NCI-H524 (cell line): ENCODE results near the gene NIPAL3.

Source experiments
- DNase-seq, 2 experiments: peaks; one replicate each; lab custom pipeline; 2025; lab: John Stamatoyannopoulos, UW

NIPAL3 gene

DNA sequence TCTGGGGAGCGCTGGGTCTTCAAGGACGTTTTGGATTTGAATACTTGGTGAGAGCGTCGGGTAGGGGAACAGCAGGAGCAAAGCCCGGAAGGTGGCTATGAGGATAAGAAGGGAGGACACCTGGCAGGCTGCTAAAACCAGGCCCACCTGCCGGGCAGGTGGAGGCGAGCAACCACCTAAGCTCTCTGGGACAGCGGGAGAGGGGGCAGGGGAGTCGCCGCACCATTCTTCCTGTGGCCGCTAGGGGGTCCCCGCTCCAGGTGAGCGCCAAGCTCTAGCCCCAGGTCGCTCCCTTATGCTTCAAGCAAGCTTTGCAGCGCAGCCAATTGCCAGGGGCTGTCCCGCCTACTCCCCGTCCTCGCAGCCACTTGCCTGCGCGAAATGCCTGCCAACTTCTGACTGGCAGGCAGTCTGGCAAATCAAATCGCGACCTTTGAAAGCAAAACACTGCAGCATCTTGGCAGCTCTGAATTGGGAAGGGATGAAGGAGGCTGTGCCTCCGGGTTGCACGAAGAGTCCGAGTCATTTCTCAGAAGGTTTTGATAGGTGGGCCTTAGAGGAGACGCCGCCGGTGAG is at the start of gene NIPAL3:
Gene NIPAL3, plus strand, starts transcription at position 469 of the 576 bp plus-strand sequence. CDS start 3,746 bp downstream, outside the sequence.
- DNase-seq: peak; percentile 95 to 99

DNA sequence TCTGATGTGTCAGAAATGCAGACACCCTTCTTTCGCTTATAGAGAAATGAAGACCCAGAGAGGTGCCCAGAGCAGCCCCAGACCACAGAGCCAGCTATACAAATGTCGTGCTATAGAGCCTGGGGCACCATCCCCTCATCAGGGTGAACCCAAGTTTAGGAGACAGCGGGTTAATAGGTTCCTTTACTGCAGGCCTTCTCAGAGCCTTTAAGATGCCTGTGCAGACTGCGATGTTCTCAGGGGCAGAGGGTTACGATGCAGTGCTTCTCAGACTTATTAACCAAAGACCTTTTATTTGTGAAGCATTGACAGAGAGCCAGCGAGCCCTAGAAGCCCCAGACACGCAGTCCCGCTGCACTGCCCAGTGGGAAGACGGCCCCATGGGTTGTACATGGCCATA is 48.9 kb upstream of the NIPAL3 start:
- DNase-seq: no peak

DNA sequence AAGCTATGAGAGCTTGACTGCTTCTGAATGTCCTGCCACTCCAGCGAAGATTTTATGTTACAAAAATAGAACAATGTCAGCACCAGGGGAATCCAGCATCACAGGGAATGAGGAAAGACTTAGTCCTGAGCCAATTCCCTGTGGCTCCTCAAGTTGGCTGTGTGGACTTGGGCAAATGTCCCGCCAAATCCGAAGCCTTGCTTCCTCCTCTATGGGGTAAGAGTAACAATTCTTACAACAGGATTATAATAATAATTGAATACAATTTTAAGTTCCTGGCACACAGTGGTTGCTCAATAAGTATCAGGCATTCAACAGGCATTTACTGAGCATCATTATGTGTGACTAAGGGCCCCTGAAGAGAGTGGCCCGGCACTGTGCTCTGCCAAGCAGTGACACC is 46.4 kb upstream of the NIPAL3 start:
- no peak for DNase-seq

- peak in 1 of 2 experiments; percentile 13 for DNase-seq
Measured at GRCh38 chr1:24369801-24370200, 45.8 kb upstream of the NIPAL3 start.

- no peak for DNase-seq
Measured at GRCh38 chr1:24373044-24373443, 42.6 kb upstream of the NIPAL3 start.

GRCh38 chr1:24373710-24374109 is 41.9 kb upstream of the NIPAL3 start:
- DNase-seq: peak in 1 of 2 experiments; percentile 38

DNA sequence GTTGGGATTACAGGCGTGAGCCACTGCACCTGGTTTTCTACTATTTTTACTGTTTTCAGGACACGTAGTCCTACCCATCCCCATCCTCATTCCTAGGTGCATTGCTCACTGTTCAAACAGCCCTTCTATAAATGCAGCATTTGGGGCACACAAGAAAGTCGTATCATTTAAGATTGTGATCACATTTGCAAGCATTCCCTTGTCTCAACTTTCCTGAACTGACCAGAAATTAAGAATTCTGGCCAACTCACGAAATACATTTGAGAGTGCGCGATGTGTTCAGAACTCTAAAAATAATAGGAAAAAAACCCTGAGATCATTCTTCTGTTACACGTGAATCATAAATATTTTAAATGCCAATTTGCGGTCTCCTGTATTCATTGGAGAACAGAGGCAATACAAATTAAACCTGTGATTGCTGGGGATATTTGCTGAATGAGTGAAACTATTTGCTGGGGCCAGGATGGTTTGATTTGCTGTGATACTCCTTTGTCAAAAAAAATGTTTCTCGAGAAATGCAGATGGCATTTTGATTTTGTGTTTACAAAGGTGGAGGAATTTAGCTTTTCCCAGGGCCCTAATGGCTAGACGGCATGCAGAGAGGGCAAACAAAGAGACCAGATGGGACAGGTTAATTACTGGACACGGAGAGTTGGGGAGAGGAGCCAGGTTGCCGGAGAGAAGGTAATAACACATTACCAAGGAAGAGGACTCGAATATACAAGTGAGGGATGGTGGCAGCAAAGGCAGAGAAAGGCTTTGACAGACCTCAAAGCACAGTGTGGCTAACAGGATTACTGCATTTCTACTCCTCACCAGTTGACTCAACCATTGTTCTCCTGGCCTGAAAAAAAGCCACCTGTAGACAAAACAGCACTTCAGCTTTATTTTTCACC is 40.5 kb upstream of the NIPAL3 start:
- DNase-seq: peak; percentile 30 to 56

DNA sequence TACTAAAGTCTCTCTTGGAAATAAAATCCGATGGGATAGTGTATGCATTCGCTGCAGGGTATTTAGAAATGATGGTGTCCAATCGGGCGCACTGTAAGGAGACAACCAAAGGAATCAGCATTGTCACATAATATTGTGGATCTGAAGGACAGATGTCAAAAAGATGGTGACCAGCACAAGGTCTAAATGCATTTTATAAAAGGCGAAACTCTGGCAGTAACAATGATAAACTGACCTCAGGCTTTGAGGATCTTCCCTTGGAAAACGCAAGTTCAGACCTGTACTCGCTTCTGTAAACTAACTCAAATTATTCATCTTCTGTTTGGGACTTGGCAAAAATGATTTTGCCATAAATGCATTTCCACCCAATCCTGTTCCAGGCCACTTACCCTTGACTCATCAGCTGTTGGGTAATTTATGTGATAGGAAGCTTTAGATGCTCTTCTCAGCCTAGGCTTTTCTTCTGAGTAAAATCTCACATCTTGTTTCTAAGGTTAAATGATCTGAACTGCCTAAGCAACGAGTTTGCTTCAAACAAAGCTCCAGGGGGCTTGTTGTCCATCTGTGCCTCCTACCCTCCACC is 35.8 kb upstream of the NIPAL3 start:
- no peak for DNase-seq

DNA sequence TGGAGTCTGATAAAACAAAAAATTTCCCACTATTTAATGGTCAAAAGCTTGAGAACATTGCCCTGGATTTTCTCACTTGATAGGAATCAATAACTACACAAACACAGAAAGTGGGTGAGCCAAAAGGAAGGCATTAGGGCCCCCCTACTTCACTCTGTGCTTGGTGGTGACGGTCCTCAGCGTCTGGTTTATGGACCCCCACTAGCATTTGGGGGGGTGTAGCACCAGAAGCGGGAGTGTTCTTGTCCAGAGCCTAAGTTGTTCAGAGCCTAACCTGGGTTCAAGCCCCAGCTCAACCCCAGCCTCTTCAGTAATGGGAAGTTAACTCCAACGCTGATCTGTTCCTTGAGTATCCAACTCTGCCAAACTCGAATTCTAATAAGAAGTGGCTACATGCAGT is 35.1 kb upstream of the NIPAL3 start:
- DNase-seq: no peak

DNA sequence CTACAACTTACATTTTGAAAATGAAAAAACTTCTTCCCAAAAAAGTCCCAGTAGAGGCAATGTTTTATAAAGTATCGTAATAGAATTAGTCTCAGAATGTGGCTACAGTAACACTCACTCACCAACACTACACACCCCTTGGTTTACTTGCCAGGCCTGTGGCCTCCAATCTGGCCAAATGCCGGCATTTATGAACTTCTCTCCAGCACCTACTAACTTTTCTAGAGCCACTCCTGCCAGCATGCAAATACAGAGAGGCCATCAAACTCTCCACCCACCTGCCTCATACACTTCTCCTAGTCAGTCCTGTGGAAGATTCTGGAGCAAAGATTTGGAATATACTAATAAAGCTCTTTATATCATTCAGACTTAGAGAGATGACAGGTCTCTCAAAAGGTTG is 34.3 kb upstream of the NIPAL3 start:
- no peak for DNase-seq

- no peak for DNase-seq
Measured at GRCh38 chr1:24382165-24382577, 33.4 kb upstream of the NIPAL3 start.

DNA sequence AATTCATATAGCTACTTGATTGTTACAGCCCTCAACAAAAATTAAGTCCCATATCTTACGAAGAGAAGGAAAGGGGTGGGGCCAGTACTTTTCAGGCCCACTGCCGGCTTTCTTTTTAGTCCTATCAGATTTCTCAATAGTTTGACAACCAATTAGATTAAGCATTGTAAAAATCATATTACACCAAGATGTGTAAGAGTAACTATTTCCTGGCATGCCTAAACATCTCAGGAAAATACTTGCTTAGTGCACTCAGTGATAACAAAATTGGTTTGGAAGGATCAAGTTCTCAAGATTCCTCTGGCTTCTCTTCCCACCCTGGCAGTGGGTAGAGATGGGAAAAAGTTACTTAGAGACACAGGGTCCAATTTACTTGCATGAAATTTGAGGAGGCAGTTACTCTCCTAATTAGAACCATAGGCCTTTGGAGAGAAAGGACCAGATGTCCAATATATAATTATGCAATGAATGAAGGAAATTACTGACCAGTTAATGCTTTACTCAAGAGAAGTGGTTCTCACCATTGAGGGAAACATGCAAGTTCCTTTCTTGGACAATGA is 32.1 kb upstream of the NIPAL3 start:
- DNase-seq: peak; percentile 45 to 81

- DNase-seq: no peak
Measured at GRCh38 chr1:24384251-24385090, 31.1 kb upstream of the NIPAL3 start.

DNA sequence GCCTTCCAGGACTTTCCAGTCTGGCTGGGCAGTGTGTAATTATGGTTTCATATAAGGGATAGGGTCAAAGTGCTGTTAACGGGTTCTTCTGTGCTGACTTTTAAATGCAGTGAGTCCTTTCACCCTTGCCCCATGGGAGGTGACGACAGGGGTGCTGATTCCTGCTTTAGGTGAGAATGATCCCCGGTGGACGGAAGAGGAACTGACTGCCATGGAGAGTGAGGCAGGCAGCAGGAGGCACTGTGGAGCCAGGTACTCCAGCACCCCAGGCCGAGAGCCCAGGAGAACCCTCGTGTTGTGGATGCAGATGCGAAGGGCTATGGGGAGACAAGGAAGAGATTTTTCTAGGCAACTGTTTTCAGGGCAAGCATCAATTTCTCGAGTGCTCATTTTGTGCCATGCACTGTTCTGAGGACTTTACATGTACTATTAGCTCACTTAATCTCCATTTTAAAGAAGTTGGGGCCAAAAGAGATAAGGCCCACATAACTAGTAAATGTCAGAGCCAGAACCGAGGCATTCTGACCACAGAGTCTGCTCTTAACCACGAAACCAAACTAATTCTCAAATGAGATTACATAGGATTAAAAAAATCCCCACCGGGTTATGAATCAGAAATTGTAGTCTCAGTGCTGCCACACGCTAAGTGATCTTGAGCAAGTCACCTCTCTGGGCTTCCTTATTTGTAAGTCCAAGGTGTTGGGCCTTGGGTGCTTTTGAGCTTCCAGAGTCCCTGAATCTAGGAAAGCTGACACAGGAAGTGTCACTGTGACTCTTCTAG is 30.3 kb upstream of the NIPAL3 start:
- DNase-seq: peak in 1 of 2 experiments; percentile 51

DNA sequence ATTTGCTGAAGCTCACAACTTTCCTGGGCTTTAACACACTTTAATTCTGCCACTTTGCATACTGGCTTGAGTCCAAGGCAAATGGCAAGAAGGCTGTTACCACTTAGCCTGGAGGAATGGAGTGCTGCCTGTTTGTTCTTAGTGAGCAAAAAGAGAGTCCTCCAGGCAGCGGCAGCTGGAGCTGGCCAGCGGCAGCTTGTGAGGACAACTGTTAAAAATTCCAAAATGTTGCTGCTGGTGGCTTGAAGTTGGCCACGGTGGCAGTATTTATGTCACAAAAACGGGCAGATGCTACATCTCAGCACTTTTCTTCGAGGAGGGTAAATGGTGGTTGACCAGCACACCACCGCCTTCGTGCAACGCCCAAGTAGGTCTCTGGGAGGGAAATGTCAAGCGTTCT is 29.4 kb upstream of the NIPAL3 start:
- DNase-seq: peak; percentile 91 to 92

GRCh38 chr1:24386931-24387330 is 28.7 kb upstream of the NIPAL3 start:
- DNase-seq: no peak

GRCh38 chr1:24387636-24388175 is 27.9 kb upstream of the NIPAL3 start:
- no peak for DNase-seq

- no peak for DNase-seq
Measured at GRCh38 chr1:24388331-24388885, 27.2 kb upstream of the NIPAL3 start.

GRCh38 chr1:24389231-24389678 is 26.3 kb upstream of the NIPAL3 start:
- DNase-seq: no peak
